A673 (cell line): ENCODE measurements around the gene GRIK1. TPM values are rescaled to one million over a fixed set of nuclear protein-coding genes. Genes with fewer than 3 reads are reported as not detected.

ENCODE experiments used
- BruUV-seq: library from RNA; stranded (reverse); fragments of 400-500 nt; replicated peaks from 2 replicates; lab custom pipeline; 2021; lab: Mats Ljungman, UMichigan
- CTCF ChIA-PET: fragments of 300-600 bp; sonication (Branson Sonifier 250); formaldehyde crosslinking; loops from one replicate; lab custom pipeline; 2022; ENCODE audit warnings: antibody characterized with exemption; lab: Charles Lee
- POLR2A ChIA-PET: fragments of 300-600 bp; sonication (Branson Sonifier 250); formaldehyde crosslinking; loops from one replicate; lab custom pipeline; 2022; ENCODE audit warnings: antibody characterized with exemption; ENCODE audit not compliant: low non-redundant PET; lab: Charles Lee
- DNase-seq: peaks from one replicate; pipeline ENCODE4 v3.0.0-alpha.2; 2015; ENCODE audit warnings: low spot score
- H3K27ac ChIP-seq: fragments of 200-600 bp; sonication (generic); 2 replicates; pipeline ENCODE4 v1.5.1; 2016; ENCODE audit warnings: mixed run types, low read depth, mild to moderate bottlenecking, mixed read lengths, antibody characterized with exemption, low read length; ENCODE audit not compliant: poor library complexity, severe bottlenecking
- H3K27me3 ChIP-seq: fragments of 200-600 bp; sonication (generic); replicated peaks from 2 replicates; pipeline ENCODE4 v1.6.1; 2017; ENCODE audit warnings: mixed run types, low read depth, mild to moderate bottlenecking, mixed read lengths, antibody characterized with exemption, low read length; ENCODE audit not compliant: insufficient read depth, poor library complexity
- H3K36me3 ChIP-seq: fragments of 200-600 bp; sonication (generic); 2 replicates; pipeline ENCODE4 v1.6.1; 2016; ENCODE audit warnings: mixed run types, mild to moderate bottlenecking, mixed read lengths, antibody characterized with exemption, low read length; ENCODE audit not compliant: insufficient read depth, poor library complexity, severe bottlenecking
- H3K4me1 ChIP-seq: fragments of 200-600 bp; sonication (generic); 2 replicates; pipeline ENCODE4 v1.6.1; 2017; ENCODE audit warnings: mixed run types, mild to moderate bottlenecking, mixed read lengths, antibody characterized with exemption, low read length; ENCODE audit not compliant: insufficient read depth, poor library complexity, severe bottlenecking
- H3K4me3 ChIP-seq: fragments of 200-600 bp; sonication (generic); 2 replicates; pipeline ENCODE4 v1.5.1; 2016; ENCODE audit warnings: low read depth, mixed run types, mild to moderate bottlenecking, mixed read lengths, low read length; ENCODE audit not compliant: poor library complexity, severe bottlenecking
- H3K9me3 ChIP-seq: fragments of 200-600 bp; sonication (generic); 2 replicates; pipeline ENCODE4 v1.6.1; 2016; ENCODE audit warnings: mixed run types, low read depth, mild to moderate bottlenecking, mixed read lengths, antibody characterized with exemption, low read length; ENCODE audit not compliant: poor library complexity, severe bottlenecking
- EZH2 ChIP-seq: fragments of 200-600 bp; sonication (generic); IDR thresholded peaks from 2 replicates; pipeline ENCODE4 v1.6.1; 2017; ENCODE audit warnings: borderline replicate concordance, low read depth, mild to moderate bottlenecking, mixed read lengths, antibody characterized with exemption, low read length; ENCODE audit not compliant: poor library complexity, severe bottlenecking
- intact Hi-C: fragments of 100-400 bp; cut with micrococcal nuclease; formaldehyde crosslinking; loops from one replicate; pipeline ENCODE4 v1.10.0; 2022; ENCODE audit not compliant: unreplicated experiment
- total RNA-seq: library from RNA; stranded (reverse); gene quantifications from 2 replicates; pipeline ENCODE4 v1.2.3, GENCODE V29; 2021
- TF ChIP-seq, protein P1 (sequence below): fragments of 300-800, 200-600 bp; sonication (generic); conservative IDR thresholded peaks from 2 replicates; pipeline ENCODE4 v1.5.1; 2017; ENCODE audit warnings: low read depth, mild to moderate bottlenecking, antibody characterized with exemption, low read length, moderate library complexity, mixed read lengths

The GRIK1 gene
- total RNA-seq, 1 experiment from 2014 or later, result 0.67 TPM

DNA sequence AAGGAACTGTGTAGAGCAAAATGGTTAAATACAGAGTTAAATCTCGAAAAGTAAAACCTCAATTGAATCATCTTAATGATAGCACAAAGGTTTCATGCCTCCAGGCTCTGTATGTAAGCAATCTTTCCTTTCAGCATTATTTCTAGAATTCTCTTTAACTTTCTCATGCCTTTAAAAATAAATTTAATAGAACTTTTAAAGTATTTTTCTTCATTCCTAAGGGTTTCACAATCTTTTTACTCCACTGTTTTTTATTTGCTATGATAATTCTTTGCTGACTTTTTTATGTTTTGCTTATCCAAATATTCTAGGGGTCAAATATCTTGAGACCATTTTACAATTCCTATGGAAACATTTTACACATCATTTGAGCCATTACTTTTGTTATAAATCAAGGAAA lies 353.1 kb downstream of the GRIK1 start:
- Histone ChIP-seq H3K27ac (no peak overlapping the region), H3K36me3 (no peaks in the 10 kb centered on the region), H3K4me1 (no peaks in the 10 kb centered on the region), H3K27me3 (no peaks in the 10 kb centered on the region), H3K4me3 (no peak overlapping the region), H3K9me3 (no peaks in the 10 kb centered on the region)
- intact Hi-C loops, result no loop called here
- no TSS peak for BruUV-seq
- ChIA-PET POLR2A (no interaction called here), CTCF (no interaction called here)
- no peak for DNase-seq
- TF ChIP-seq EZH2, result no peak
- TF ChIP-seq, protein P1, sequence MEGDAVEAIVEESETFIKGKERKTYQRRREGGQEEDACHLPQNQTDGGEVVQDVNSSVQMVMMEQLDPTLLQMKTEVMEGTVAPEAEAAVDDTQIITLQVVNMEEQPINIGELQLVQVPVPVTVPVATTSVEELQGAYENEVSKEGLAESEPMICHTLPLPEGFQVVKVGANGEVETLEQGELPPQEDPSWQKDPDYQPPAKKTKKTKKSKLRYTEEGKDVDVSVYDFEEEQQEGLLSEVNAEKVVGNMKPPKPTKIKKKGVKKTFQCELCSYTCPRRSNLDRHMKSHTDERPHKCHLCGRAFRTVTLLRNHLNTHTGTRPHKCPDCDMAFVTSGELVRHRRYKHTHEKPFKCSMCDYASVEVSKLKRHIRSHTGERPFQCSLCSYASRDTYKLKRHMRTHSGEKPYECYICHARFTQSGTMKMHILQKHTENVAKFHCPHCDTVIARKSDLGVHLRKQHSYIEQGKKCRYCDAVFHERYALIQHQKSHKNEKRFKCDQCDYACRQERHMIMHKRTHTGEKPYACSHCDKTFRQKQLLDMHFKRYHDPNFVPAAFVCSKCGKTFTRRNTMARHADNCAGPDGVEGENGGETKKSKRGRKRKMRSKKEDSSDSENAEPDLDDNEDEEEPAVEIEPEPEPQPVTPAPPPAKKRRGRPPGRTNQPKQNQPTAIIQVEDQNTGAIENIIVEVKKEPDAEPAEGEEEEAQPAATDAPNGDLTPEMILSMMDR, result no peak

DNA sequence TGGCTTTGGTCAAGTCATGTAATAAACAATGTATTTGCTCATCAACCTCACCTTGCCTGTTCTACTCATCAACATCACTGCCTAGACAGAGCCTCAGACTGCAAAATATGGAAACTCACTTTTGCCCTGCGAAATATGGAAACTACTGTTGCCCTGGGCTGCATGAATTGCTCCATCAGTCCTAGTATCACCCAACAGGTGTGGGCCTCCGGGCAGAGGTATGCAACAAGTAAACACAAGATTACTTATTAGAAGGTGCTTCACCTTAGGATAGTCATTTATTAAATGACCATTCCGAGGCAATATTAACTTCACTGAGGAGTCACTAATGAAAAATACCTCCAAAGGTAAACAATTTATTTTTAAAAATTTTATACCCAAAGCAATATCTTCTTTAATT lies 354.3 kb downstream of the GRIK1 start:
- ChIA-PET POLR2A (no interaction called here), CTCF (no interaction called here)
- Histone ChIP-seq H3K27ac (no peak overlapping the region), H3K4me1 (peaks cover 2% of the 10 kb centered on the region), H3K36me3 (no peaks in the 10 kb centered on the region), H3K9me3 (no peaks in the 10 kb centered on the region), H3K4me3 (no peak overlapping the region), H3K27me3 (no peaks in the 10 kb centered on the region)
- intact Hi-C loops, result no loop called here
- no peak for TF ChIP-seq EZH2
- TF ChIP-seq, protein P1, result no peak
- no TSS peak for BruUV-seq
- DNase-seq, result no peak

DNA sequence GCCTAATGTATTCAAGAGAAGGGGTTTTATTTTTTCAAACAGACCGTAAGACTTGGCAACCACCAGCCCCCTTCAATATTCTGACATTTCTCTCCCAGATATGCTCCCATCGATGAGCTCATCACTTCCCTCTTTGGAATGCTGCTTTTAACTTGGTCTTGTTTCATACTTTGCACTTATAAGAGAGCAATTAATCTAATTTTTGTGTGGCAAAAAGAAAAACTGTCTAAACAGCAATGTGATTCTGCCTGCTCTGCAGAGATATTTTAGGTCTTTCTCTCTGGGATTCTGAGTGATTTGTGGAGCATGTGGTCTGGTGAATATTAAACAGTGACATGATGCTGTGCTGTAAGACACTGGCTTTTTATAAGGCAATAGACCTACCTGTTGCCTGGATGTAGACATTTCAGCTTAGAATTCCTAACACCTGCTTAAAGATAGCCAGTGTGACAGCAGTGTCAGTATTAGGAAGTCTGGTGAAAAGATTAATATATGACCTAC lies 356.3 kb downstream of the GRIK1 start:
- no peak for DNase-seq
- H3K9me3 ChIP-seq, result no peaks in the 10 kb centered on the region
- ChIA-PET POLR2A (no interaction called here), CTCF (no interaction called here)
- no peaks in the 10 kb centered on the region for H3K36me3 ChIP-seq
- peaks cover 9% of the 10 kb centered on the region for H3K4me1 ChIP-seq
- TF ChIP-seq, protein P1, result no peak
- no peak for TF ChIP-seq EZH2
- H3K4me3 ChIP-seq, result no peak overlapping the region
- no peak overlapping the region for H3K27ac ChIP-seq
- no peaks in the 10 kb centered on the region for H3K27me3 ChIP-seq
- BruUV-seq, result no TSS peak
- intact Hi-C loops, result no loop called here
